ENCODE data around the gene CERK.

The CERK gene

GRCh38 chr22:46742576-46743221 lies 4.6 kb upstream of the CERK start (continued):
- TF ChIP-seq ZNF280C (tag by site-specific recombination; IDR thresholded peaks at IDR 0.05), result no peak
- no peak for TF ChIP-seq ZSCAN4 (tag by site-specific recombination; IDR thresholded peaks at IDR 0.05)
- no peak for TF ChIP-seq ZNF426 (tag by site-specific recombination; IDR thresholded peaks at IDR 0.05)
- no peak for TF ChIP-seq ZFHX2 (tag by site-specific recombination; conservative IDR thresholded peaks at IDR 0.05)
- no peak for TF ChIP-seq ZNF292 (tag by site-specific recombination; IDR thresholded peaks at IDR 0.05; ENCODE audit: borderline replicate concordance, low read depth)
- TF ChIP-seq ZNF561 (tag by site-specific recombination; IDR thresholded peaks at IDR 0.05; ENCODE audit: borderline replicate concordance), result no peak
- TF ChIP-seq ZNF19 (tag by site-specific recombination; IDR thresholded peaks at IDR 0.05; ENCODE audit: low read depth), result no peak
- TF ChIP-seq HOXD13 (CRISPR knock-in tag; IDR thresholded peaks at IDR 0.05; ENCODE audit: borderline replicate concordance), result peak; percentile 57; the same call in 1 of the 2 replicates
- TF ChIP-seq KLF10 (tag by site-specific recombination; IDR thresholded peaks at IDR 0.05), result peak; percentile 69; the same call in 1 of the 2 replicates
- TF ChIP-seq ZNF174 (tag by site-specific recombination; IDR thresholded peaks at IDR 0.05), result no peak
- TF ChIP-seq GLIS1 (tag by site-specific recombination; IDR thresholded peaks at IDR 0.05), result peak; percentile 80

- CTCF ChIA-PET, result interaction anchor here (1.0 to 5.7 kb wide), 4 partner anchors 16 to 179 kb away, joined by 3 to 32 read pairs (median 8); no protein-coding TSS in a partner anchor
- H3K4me3 ChIP-seq (ENCODE audit: low read depth, low read length), result no peak overlapping the region
Observed at GRCh38 chr22:46741974-46742519, 4.0 kb upstream of the CERK start.

More at GRCh38 chr22:46741974-46742519, 4.0 kb upstream of the CERK start:
- TF ChIP-seq YY2 (tag by site-specific recombination; IDR thresholded peaks at IDR 0.05) (no peak), ZNF488 (tag by site-specific recombination; IDR thresholded peaks at IDR 0.05) (no peak), ZNF654 (tag by site-specific recombination; IDR thresholded peaks at IDR 0.05; ENCODE audit: low read depth) (no peak), ZBTB48 (tag by site-specific recombination; IDR thresholded peaks at IDR 0.05) (no peak), ZNF18 (tag by site-specific recombination; IDR thresholded peaks at IDR 0.05) (peak; percentile 84), ZFP69B (tag by site-specific recombination; IDR thresholded peaks at IDR 0.05) (no peak), ZNF623 (tag by site-specific recombination; IDR thresholded peaks at IDR 0.05) (no peak), ZNF704 (tag by site-specific recombination; IDR thresholded peaks at IDR 0.05) (no peak)
- Histone ChIP-seq H3K4me1 (ENCODE audit: control insufficient read depth, insufficient read depth, low read length) (peaks cover 9% of the 10 kb centered on the region; the same call in 1 of the 2 replicates), H3K27ac (ENCODE audit: extremely low read depth, low read depth, low read length) (peak overlapping the region; percentile 20; the same call in 1 of the 2 replicates), H3K9me3 (ENCODE audit: control insufficient read depth, insufficient read depth, low read depth, low read length) (no peaks in the 10 kb centered on the region), H3K36me3 (ENCODE audit: control insufficient read depth in 2 of 2, insufficient read depth in 1 of 2, low read length in 2 of 2) (no peaks in the 10 kb centered on the region)
- POLR2A ChIA-PET, result interaction anchor here (1.4 to 2.3 kb wide), 2 partner anchors 21 to 32 kb away, joined by 4 to 15 read pairs; partner anchors contain the start of gene TBC1D22A

Measured in HEK293 (cell line).